MM.1S (cell line): ENCODE data around the gene TMEM127.
"Not testable (repeated sequence)": the region's sequence is repeated elsewhere in the genome, so short reads cannot be mapped to it uniquely, and the experiment has no call there.

Experiments
- CTCF ChIP-seq: fragments of 300-600 bp; sonication (generic); IDR thresholded peaks from 2 replicates; pipeline ENCODE4 v1.5.1; 2016; ENCODE audit warnings: antibody characterized with exemption, low read length, mixed read lengths
- EZH2 ChIP-seq: fragments of 300-600 bp; sonication (generic); optimal IDR thresholded peaks from 2 replicates; pipeline ENCODE3; 2017; ENCODE audit warnings: low read depth, mild to moderate bottlenecking, antibody characterized with exemption, low read length, mixed read lengths
- EZH2phosphoT487 ChIP-seq: fragments of 300-600 bp; sonication (generic); IDR thresholded peaks from 2 replicates; pipeline ENCODE4 v1.6.1; 2018; ENCODE audit warnings: antibody characterized with exemption, low read length

- not testable (repeated sequence) for TF ChIP-seq CTCF, EZH2, EZH2phosphoT487
Measured at GRCh38 chr2:96294271-96294670, 28.5 kb upstream of the TMEM127 start.
